ENCODE measurements around the gene TRAPPC6A.

The TRAPPC6A gene

DNA sequence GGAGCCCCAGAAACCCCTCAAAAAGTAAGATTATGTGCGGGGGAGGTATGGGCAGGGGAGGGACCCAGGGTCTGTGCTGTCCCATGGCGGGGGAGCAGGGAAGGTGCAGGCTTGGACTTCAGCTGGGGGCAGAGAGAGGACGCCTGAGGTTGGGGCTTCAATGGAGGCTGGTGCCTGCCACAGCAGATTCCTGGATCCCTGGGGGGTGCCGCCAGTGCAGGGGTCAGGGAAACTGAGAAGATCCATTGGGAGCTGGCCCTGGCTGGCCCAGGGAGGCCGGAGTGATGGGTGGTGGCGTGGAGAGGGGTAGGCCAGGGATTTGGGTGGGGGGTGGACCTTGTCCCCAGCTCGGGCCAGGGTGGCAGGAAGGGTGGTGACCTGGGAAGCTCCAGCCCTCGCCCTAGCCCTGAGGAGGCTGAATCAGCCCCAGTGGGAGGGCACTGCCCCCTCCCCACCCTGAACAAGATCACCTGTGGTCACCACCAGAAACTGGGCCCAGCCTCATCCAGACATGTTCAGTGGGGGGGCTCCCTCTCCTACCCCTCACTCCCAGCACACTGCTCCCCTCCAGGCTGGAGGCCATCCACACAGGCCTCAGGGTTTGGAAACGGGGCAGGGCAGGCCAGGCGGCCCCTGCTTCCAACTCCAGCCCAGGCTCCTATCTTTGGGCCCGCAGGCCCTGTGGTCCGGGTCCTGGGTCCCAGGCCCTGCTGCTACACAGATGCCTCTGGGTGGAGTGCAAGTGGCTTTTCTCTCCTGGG lies 18.6 kb downstream of the TRAPPC6A start:
- Histone ChIP-seq H3K9ac (ENCODE audit: low read length) (no peak overlapping the region), H3K4me3 (ENCODE audit: low read length) (no peak overlapping the region), H3K27ac (ENCODE audit: low read length) (no peak overlapping the region), H4K20me1 (ENCODE audit: insufficient read depth, low read length) (no peaks in the 10 kb centered on the region), H3K27me3 (ENCODE audit: low read depth, low read length) (no peaks in the 10 kb centered on the region), H3K4me1 (ENCODE audit: low read length) (peaks cover 14% of the 10 kb centered on the region), H3K9me3 (ENCODE audit: insufficient read depth, low read length) (no peaks in the 10 kb centered on the region), H3K36me3 (replicated peaks; ENCODE audit: low read depth, low read length) (no peaks in the 10 kb centered on the region), H2AFZ (ENCODE audit: low read depth, low read length) (no peak overlapping the region), H3K79me2 (ENCODE audit: low read length) (no peaks in the 10 kb centered on the region), H3K4me2 (ENCODE audit: low read length) (no peak overlapping the region)
- TF ChIP-seq, protein P1, sequence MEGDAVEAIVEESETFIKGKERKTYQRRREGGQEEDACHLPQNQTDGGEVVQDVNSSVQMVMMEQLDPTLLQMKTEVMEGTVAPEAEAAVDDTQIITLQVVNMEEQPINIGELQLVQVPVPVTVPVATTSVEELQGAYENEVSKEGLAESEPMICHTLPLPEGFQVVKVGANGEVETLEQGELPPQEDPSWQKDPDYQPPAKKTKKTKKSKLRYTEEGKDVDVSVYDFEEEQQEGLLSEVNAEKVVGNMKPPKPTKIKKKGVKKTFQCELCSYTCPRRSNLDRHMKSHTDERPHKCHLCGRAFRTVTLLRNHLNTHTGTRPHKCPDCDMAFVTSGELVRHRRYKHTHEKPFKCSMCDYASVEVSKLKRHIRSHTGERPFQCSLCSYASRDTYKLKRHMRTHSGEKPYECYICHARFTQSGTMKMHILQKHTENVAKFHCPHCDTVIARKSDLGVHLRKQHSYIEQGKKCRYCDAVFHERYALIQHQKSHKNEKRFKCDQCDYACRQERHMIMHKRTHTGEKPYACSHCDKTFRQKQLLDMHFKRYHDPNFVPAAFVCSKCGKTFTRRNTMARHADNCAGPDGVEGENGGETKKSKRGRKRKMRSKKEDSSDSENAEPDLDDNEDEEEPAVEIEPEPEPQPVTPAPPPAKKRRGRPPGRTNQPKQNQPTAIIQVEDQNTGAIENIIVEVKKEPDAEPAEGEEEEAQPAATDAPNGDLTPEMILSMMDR (IDR thresholded peaks at IDR 0.05; ENCODE audit: low read depth, low read length), result no peak
- TF ChIP-seq EZH2phosphoT487 (IDR thresholded peaks at IDR 0.05; ENCODE audit: low read depth), result no peak

DNA sequence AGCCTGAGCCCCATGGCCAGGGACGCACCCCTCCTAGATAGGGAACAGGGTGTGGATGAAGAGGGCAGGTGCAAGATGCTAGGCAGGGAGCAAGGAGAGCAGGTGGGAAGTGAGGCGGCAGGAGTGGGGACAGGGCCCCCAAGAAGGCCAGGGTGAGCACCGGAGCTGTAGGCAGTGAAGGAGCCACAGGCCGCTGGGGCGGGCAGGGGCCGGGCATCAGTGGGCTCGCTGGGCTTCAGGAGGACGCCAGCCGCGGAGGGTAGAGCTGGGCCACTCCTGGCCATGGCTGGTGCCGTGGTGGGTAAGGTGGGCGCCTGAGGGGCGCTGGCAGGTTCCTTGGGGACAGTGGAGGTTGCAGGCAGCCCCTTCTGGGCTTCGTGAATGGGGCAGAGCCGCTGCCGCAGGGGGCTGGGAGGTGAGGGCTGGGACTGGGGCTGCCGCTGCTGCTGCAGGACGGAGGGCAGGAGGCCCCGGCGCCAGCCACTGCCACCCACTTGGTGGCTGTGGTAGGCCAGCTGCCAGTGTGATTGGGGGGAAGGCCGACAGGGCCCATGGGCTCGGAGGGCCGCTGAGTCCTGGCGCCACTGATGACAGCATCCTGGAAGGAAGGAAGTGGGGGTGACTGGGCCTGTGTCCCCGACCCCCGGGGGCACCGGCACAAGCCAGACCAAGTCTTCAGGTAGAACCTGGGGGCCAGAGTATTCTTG lies 19.4 kb downstream of the TRAPPC6A start:
- H3K9ac ChIP-seq (ENCODE audit: low read length), result no peak overlapping the region
- H3K27ac ChIP-seq (ENCODE audit: low read length), result no peak overlapping the region
- H2AFZ ChIP-seq (ENCODE audit: low read depth, low read length), result no peak overlapping the region
- peaks cover 6% of the 10 kb centered on the region for H3K4me1 ChIP-seq (ENCODE audit: low read length)
- H3K4me2 ChIP-seq (ENCODE audit: low read length), result no peak overlapping the region
- H3K4me3 ChIP-seq (ENCODE audit: low read length), result no peak overlapping the region
- H3K27me3 ChIP-seq (ENCODE audit: low read depth, low read length), result no peaks in the 10 kb centered on the region
- no peak for TF ChIP-seq EZH2phosphoT487 (IDR thresholded peaks at IDR 0.05; ENCODE audit: low read depth)
- TF ChIP-seq, protein P1 (IDR thresholded peaks at IDR 0.05; ENCODE audit: low read depth, low read length), result no peak
- H3K9me3 ChIP-seq (ENCODE audit: insufficient read depth, low read length), result no peaks in the 10 kb centered on the region
- no peaks in the 10 kb centered on the region for H4K20me1 ChIP-seq (ENCODE audit: insufficient read depth, low read length)
- H3K36me3 ChIP-seq (replicated peaks; ENCODE audit: low read depth, low read length), result no peaks in the 10 kb centered on the region
- no peaks in the 10 kb centered on the region for H3K79me2 ChIP-seq (ENCODE audit: low read length)

DNA sequence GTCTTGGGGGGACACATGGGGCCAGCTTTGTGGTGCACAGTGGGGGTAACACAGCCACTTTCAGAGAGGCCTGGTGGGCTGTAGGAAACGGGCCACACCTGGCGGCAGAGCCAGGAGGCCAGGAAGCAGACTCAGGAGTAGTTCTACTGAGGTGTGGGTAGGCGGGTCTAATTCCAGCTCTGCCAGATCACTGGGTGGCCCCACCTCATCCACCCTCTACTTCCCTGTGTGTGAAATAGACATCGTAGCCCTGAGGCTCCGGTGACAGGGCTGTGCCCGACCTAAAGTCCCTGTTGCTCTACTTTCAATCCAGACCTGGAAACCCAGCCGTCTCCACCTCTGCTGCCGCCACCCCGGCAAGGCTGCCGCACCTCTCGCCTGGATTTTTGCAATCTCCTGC lies 21.3 kb downstream of the TRAPPC6A start:
- no peak overlapping the region for H3K9ac ChIP-seq (ENCODE audit: low read length)
- H3K27ac ChIP-seq (ENCODE audit: low read length), result no peak overlapping the region
- no peaks in the 10 kb centered on the region for H3K27me3 ChIP-seq (ENCODE audit: low read depth, low read length)
- TF ChIP-seq, protein P1 (IDR thresholded peaks at IDR 0.05; ENCODE audit: low read depth, low read length), result no peak
- TF ChIP-seq EZH2phosphoT487 (IDR thresholded peaks at IDR 0.05; ENCODE audit: low read depth), result no peak
- H4K20me1 ChIP-seq (ENCODE audit: insufficient read depth, low read length), result no peaks in the 10 kb centered on the region
- H3K4me3 ChIP-seq (ENCODE audit: low read length), result no peak overlapping the region
- no peaks in the 10 kb centered on the region for H3K79me2 ChIP-seq (ENCODE audit: low read length)
- H3K36me3 ChIP-seq (replicated peaks; ENCODE audit: low read depth, low read length), result peaks cover 4% of the 10 kb centered on the region
- H3K4me2 ChIP-seq (ENCODE audit: low read length), result no peak overlapping the region
- H2AFZ ChIP-seq (ENCODE audit: low read depth, low read length), result no peak overlapping the region
- no peaks in the 10 kb centered on the region for H3K4me1 ChIP-seq (ENCODE audit: low read length)
- H3K9me3 ChIP-seq (ENCODE audit: insufficient read depth, low read length), result no peaks in the 10 kb centered on the region

DNA sequence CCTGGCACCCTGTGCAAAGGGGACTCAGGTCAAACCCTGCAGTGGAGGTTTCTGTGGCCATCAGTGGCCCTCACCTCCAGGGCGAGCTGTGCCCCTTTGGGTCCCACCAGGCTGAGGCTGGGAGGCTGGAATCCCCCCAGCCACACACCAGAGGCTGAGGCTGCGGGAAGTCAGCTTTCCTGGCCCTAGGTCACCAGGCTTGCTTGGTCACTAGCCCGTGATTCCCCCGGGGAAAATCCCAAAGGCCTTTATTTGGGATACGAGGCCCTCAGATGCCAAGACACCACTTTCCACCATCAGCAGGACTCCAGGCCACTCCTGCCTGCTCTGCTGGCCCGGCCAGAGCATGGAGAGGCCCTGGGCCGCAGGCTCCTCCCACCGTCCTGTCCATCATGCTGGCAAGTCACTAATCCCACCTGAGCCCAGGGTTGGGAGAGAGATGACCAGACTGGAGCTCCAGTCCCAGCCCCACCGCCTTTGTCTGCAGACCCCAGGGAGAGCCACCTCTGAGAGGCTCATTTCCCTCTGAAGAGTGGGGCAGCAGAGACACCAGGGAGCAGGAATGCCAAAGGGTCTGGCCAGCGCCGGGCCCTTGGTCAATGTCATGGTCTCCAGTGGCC lies 21.9 kb downstream of the TRAPPC6A start:
- Histone ChIP-seq H3K4me2 (ENCODE audit: low read length) (no peak overlapping the region), H2AFZ (ENCODE audit: low read depth, low read length) (no peak overlapping the region), H3K27me3 (ENCODE audit: low read depth, low read length) (no peaks in the 10 kb centered on the region), H3K79me2 (ENCODE audit: low read length) (no peaks in the 10 kb centered on the region), H3K9ac (ENCODE audit: low read length) (no peak overlapping the region), H3K4me1 (ENCODE audit: low read length) (no peaks in the 10 kb centered on the region), H3K9me3 (ENCODE audit: insufficient read depth, low read length) (no peaks in the 10 kb centered on the region), H3K27ac (ENCODE audit: low read length) (no peak overlapping the region), H3K36me3 (replicated peaks; ENCODE audit: low read depth, low read length) (peaks cover 4% of the 10 kb centered on the region), H4K20me1 (ENCODE audit: insufficient read depth, low read length) (no peaks in the 10 kb centered on the region), H3K4me3 (ENCODE audit: low read length) (no peak overlapping the region)
- TF ChIP-seq, protein P1 (IDR thresholded peaks at IDR 0.05; ENCODE audit: low read depth, low read length), result no peak

Data from OCI-LY3 (cell line).